ENCODE data around the gene EHMT1. TPM values are rescaled to one million over a fixed set of nuclear protein-coding genes. Genes with fewer than 3 reads are reported as not detected.
"Not testable (repeated sequence)": the region's sequence is repeated elsewhere in the genome, so short reads cannot be mapped to it uniquely, and the experiment has no call there.

EHMT1 gene
- total RNA-seq, 1 donor, result 56.6 TPM

DNA sequence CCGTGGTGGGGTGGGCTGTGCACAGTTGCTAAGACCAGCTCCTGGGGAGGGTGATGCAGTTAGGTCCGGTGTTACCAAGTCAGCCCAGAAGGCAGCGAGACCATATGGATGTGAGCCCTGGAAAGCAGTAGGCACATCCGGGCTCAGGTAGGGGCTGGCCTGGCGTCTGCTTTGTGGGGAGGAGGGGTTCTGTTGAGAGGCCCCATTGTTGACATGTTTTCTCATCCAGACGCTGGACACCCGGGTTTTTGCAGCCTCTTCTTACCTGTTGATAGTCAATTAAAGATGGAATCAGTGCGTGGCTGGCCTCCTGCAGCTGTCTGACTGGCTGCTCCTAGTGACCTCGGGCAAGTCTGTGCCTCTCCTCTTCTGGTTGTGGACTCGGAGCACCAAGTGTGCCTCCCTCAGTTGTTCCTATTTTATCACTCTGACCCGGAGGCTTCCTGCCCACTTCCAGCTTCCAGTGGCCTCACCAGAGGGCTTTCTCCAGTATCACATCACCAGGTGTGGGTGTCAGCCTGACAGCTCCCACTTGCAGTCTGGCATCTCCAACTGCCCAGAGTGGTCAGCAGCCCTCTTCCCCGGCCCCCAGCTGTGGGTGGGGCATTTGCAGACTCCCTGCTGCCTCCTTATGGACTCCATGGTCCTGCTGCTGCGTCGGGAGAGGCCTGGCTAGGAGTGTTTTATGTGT lies 90.8 kb downstream of the EHMT1 start:
- Histone ChIP-seq H3K27me3 (ENCODE audit: insufficient read depth, low read length) (no peaks in the 10 kb centered on the region), H3K9me3 (ENCODE audit: low read depth, low read length) (peaks cover 4% of the 10 kb centered on the region), H3K4me1 (ENCODE audit: insufficient read depth, low read length) (peaks cover 45% of the 10 kb centered on the region), H3K4me3 (ENCODE audit: low read length) (no peak overlapping the region)

DNA sequence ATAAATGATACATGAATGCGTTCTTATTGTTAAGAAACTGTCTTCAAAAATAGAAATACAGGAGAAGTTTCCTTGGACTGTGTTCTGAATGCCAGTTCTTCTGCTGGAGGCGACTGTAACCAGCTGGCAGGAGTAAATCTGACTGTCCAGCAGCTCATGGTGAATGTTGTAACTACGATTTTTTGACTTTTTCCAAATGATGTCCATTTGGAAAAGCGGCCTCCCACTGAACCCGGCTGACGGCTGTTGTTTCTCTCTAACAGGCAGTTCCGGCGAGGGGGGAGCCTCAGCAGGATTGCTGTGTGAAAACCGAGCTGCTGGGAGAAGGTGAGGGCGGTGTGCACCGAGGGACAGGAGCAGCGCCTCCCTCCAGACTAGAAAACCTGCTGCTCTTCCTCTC lies 91.9 kb downstream of the EHMT1 start:
- H3K4me1 ChIP-seq (ENCODE audit: insufficient read depth, low read length), result peaks cover 36% of the 10 kb centered on the region
- no peaks in the 10 kb centered on the region for H3K27me3 ChIP-seq (ENCODE audit: insufficient read depth, low read length)
- H3K9me3 ChIP-seq (ENCODE audit: low read depth, low read length), result peaks cover 4% of the 10 kb centered on the region
- no peak overlapping the region for H3K4me3 ChIP-seq (ENCODE audit: low read length)

DNA sequence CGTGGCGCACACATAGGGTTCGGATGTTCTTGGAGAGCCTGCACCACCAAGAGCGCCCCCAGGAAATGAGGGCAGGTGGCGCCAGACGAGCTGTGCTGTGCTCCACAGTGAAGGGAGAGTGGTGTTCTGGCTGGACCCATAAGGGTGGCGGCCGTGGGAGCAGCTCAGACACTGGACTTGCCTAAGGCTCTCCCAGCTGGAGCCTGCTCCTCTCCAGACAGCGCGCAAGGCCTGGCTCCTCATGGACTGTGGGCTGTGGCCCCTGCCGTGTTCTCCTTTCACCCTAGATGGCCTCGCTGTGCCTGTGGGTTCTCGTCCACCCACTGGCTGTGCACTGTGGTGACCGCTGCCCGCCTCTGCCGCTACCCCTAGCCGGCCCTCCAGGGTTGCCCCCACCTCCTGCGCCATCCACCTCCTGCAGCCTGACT lies 92.9 kb downstream of the EHMT1 start:
- H3K9me3 ChIP-seq (ENCODE audit: low read depth, low read length), result peaks cover 4% of the 10 kb centered on the region
- no peak overlapping the region for H3K4me3 ChIP-seq (ENCODE audit: low read length)
- H3K27me3 ChIP-seq (ENCODE audit: insufficient read depth, low read length), result no peaks in the 10 kb centered on the region
- H3K4me1 ChIP-seq (ENCODE audit: insufficient read depth, low read length), result peaks cover 28% of the 10 kb centered on the region

DNA sequence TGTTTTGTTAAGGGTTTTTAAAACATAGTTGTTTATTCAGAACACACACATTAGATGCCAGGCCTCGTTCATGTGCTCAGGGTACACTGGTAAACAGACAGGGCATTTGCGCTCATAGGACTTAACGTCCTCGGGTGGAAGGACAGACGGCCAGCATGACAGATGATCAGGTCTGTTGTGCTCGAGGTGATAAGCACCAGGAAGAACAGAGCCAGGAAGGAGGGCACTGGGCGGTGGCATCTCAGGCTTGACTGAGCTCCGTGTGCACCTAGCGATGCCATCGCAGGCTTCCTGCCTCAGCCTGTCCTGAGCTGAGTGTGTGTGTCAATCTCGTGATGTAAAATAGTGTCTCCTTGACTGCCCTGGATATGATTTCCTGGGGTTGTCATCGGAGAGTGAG lies 96.5 kb downstream of the EHMT1 start:
- H3K4me1 ChIP-seq (ENCODE audit: insufficient read depth, low read length), result peaks cover 9% of the 10 kb centered on the region
- H3K9me3 ChIP-seq (ENCODE audit: low read depth, low read length), result peaks cover 4% of the 10 kb centered on the region
- no peaks in the 10 kb centered on the region for H3K27me3 ChIP-seq (ENCODE audit: insufficient read depth, low read length)
- no peak overlapping the region for H3K4me3 ChIP-seq (ENCODE audit: low read length)

DNA sequence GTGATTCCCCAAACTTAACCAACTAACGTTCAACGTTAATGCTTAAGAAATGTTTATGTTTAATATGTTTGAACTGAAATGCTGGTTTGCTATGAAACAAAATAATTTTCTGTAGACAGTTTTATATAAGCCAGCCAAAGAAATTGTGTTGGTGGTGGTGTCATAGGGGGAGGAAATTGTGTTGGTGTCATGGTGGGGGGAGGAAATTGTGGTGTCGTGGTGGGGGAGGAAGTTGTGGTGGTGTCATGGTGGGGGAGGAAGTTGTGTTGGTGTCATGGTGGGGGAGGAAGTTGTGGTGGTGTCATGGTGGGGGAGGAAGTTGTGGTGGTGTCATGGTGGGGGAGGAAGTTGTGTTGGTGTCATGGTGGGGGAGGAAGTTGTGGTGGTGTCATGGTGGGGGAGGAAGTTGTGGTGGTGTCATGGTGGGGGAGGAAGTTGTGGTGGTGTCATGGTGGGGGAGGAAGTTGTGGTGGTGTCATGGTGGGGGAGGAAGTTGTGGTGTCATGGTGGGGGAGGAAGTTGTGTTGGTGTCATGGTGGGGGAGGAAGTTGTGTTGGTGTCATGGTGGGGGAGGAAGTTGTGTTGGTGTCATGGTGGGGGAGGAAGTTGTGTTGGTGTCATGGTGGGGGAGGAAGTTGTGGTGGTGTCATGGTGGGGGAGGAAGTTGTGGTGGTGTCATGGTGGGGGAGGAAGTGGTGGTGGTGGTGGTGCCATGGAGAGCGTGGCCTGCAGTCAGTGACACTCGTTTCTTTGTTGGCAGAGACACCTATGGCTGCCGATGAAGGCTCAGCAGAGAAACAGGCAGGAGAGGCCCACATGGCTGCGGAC lies 97.3 kb downstream of the EHMT1 start:
- not testable (repeated sequence) for H3K4me1 ChIP-seq (ENCODE audit: insufficient read depth, low read length); H3K4me3 ChIP-seq (ENCODE audit: low read length); H3K27me3 ChIP-seq (ENCODE audit: insufficient read depth, low read length); H3K9me3 ChIP-seq (ENCODE audit: low read depth, low read length)

DNA sequence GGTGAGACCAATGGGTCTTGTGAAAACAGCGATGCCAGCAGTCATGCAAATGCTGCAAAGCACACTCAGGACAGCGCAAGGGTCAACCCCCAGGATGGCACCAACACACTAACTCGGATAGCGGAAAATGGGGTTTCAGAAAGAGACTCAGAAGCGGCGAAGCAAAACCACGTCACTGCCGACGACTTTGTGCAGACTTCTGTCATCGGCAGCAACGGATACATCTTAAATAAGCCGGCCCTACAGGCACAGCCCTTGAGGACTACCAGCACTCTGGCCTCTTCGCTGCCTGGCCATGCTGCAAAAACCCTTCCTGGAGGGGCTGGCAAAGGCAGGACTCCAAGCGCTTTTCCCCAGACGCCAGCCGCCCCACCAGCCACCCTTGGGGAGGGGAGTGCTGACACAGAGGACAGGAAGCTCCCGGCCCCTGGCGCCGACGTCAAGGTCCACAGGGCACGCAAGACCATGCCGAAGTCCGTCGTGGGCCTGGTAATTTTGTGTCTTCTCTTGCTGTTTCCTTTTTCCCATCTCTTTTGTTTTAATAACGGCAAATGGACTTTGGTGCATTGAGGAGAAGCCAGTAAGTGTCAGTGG lies 98.0 kb downstream of the EHMT1 start:
- H3K4me1 ChIP-seq (ENCODE audit: insufficient read depth, low read length), result peaks cover 7% of the 10 kb centered on the region
- H3K4me3 ChIP-seq (ENCODE audit: low read length), result no peak overlapping the region
- H3K27me3 ChIP-seq (ENCODE audit: insufficient read depth, low read length), result no peaks in the 10 kb centered on the region
- H3K9me3 ChIP-seq (ENCODE audit: low read depth, low read length), result peaks cover 4% of the 10 kb centered on the region

DNA sequence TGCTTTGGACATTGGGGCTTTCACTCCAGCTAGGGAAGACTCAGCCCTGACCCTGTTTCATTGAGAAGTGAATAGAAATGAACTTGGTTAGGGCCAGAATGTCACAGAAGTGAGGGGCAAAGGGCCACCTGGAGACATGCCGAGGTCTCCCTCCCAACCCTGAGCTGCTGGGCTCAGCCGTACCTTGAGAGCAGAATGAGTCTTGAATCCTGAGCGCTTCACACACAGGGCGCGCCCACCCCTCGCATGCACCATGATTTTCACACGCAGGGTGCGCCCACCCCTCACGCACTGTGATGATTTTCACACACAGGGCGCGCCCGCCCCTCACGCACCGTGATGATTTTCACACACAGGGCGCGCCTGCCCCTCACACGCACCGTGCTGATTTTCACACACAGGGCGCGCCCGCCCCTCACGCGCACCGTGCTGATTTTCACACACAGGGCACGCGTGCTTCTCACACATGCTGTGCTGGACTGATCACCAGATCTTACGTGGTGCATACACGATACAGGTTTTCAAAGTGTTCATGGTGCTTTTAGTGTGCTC lies 99.0 kb downstream of the EHMT1 start:
- Histone ChIP-seq H3K9me3 (ENCODE audit: low read depth, low read length) (peaks cover 4% of the 10 kb centered on the region), H3K4me3 (ENCODE audit: low read length) (no peak overlapping the region), H3K4me1 (ENCODE audit: insufficient read depth, low read length) (peaks cover 7% of the 10 kb centered on the region), H3K27me3 (ENCODE audit: insufficient read depth, low read length) (no peaks in the 10 kb centered on the region)

DNA sequence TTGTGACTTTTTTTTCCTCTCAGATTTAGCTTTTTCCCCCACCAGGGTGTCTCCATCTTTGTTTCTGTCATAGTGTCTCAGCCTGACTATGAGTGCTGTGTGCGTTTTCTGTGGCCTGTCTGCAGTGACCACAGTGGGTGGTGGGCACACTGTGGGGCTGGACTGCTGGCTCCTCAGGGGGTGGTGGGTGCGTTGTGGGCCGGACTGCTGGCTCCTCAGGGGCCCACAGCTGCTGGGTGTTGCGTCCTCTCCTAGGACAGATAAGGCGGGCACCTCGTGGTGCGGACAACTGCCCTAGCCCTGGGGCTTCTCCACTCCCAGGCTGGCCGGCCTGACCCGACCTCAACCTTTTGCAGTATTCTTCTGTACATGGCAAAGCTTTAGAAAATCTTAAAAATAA lies 100.4 kb downstream of the EHMT1 start:
- H3K9me3 ChIP-seq (ENCODE audit: low read depth, low read length), result peaks cover under 1% of the 10 kb centered on the region
- no peaks in the 10 kb centered on the region for H3K27me3 ChIP-seq (ENCODE audit: insufficient read depth, low read length)
- H3K4me3 ChIP-seq (ENCODE audit: low read length), result no peak overlapping the region
- peaks cover 14% of the 10 kb centered on the region for H3K4me1 ChIP-seq (ENCODE audit: insufficient read depth, low read length)

DNA sequence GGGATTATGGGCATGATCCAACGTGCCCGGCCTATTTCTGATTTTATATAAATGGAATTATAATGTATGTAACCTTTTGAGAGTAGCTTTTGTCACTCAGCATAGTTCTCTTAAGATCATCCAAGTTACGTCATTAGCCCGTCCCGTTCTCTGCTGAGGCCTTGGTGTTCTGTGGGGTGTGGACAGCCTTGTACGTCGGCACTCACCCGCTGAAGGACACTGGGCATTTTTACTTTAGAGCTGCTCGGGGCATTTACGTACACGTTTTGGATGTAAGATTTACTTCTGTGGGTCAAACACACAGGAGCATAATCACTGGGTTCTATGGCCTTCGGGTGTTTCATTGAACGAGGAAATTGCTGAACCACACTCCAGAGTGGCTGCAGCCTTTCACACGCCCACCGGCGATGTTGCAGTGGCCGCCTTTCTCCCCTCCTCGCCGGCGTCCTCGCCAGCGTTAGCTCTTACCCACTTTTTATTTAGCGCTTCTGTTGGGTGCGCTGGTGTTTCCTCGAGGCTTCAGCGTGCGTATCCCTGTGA lies 101.8 kb downstream of the EHMT1 start:
- no peak overlapping the region for H3K4me3 ChIP-seq (ENCODE audit: low read length)
- peaks cover 19% of the 10 kb centered on the region for H3K4me1 ChIP-seq (ENCODE audit: insufficient read depth, low read length)
- no peaks in the 10 kb centered on the region for H3K9me3 ChIP-seq (ENCODE audit: low read depth, low read length)
- no peaks in the 10 kb centered on the region for H3K27me3 ChIP-seq (ENCODE audit: insufficient read depth, low read length)

DNA sequence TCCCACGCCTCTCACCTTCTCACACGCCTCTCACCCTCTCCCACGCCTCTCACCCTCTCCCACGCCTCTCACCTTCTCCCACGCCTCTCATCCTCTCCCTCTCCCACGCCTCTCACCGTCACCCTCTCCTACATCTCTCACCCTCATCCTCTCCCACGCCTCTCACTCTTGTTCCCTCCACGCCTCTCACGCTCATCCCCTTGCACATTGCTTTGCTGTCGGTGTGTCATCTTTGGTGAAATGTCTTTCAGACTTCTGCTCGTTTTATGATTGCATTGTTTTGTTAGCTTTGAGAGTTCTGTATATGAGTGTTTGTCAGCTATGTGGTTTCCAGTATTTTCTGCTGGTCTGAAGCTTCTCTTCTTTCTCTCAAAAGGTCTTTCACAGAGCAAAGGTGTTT lies 102.7 kb downstream of the EHMT1 start:
- no peak overlapping the region for H3K4me3 ChIP-seq (ENCODE audit: low read length)
- peaks cover 19% of the 10 kb centered on the region for H3K4me1 ChIP-seq (ENCODE audit: insufficient read depth, low read length)
- H3K27me3 ChIP-seq (ENCODE audit: insufficient read depth, low read length), result no peaks in the 10 kb centered on the region
- H3K9me3 ChIP-seq (ENCODE audit: low read depth, low read length), result no peaks in the 10 kb centered on the region

DNA sequence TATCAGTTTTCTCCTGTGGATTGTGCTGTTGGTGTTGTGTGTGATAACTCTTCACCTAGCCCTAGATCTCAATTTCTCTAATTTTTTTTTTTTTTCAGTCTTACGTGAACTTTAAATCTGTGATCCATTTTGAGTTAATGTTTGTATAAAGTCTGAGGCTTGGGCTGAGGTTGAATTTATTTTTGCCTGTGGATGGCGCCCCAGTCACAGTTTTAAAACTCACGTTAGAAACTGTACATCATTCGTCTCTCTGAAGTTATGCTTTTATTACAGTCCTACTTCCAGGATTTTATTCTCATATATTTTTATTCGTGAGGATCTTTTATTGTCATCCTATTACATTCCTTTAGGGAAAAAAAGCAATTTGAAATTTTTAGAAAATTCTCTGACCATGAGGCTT lies 103.1 kb downstream of the EHMT1 start:
- Histone ChIP-seq H3K27me3 (ENCODE audit: insufficient read depth, low read length) (no peaks in the 10 kb centered on the region), H3K4me1 (ENCODE audit: insufficient read depth, low read length) (peaks cover 19% of the 10 kb centered on the region), H3K9me3 (ENCODE audit: low read depth, low read length) (no peaks in the 10 kb centered on the region), H3K4me3 (ENCODE audit: low read length) (no peak overlapping the region)

DNA sequence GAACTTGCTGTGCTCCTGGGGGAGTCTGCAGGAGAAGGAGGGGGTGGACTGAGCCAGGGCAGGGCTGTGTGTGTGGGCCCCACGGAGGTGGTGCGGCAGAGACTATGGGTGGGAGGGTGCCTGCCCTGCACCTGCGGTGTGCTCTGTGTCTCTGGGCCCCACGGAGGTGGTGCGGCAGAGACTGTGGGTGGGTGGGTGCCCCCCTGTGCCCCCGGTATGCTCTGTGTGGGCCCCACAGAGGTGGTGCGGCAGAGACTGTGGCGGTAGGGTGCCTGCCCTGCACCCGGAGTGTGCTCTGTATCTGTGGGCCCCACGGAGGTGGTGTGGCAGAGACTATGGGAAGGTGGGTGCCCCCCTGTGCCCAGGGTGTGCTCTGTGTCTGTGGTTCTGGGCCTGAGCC lies 103.7 kb downstream of the EHMT1 start:
- no peak overlapping the region for H3K4me3 ChIP-seq (ENCODE audit: low read length)
- H3K4me1 ChIP-seq (ENCODE audit: insufficient read depth, low read length), result peaks cover 19% of the 10 kb centered on the region
- no peaks in the 10 kb centered on the region for H3K27me3 ChIP-seq (ENCODE audit: insufficient read depth, low read length)
- no peaks in the 10 kb centered on the region for H3K9me3 ChIP-seq (ENCODE audit: low read depth, low read length)

DNA sequence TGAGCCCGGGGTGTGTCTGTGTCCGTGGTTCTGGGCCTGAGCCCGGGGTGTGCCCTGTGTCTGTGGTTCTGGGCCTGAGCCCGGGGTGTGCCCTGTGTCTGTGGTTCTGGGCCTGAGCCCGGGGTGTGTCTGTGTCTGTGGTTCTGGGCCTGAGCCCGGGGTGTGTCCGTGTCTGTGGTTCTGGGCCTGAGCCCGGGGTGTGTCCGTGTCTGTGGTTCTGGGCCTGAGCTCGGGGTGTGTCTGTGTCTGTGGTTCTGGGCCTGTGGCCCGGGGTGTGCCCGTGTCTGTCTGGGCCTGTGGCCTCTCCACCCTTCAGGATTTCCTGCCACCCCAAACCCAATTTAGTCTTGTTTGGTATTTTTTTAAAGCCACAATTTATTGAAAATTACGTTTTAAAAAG lies 104.6 kb downstream of the EHMT1 start:
- peaks cover 22% of the 10 kb centered on the region for H3K4me1 ChIP-seq (ENCODE audit: insufficient read depth, low read length)
- H3K9me3 ChIP-seq (ENCODE audit: low read depth, low read length); H3K27me3 ChIP-seq (ENCODE audit: insufficient read depth, low read length); H3K4me3 ChIP-seq (ENCODE audit: low read length): not testable (repeated sequence)

DNA sequence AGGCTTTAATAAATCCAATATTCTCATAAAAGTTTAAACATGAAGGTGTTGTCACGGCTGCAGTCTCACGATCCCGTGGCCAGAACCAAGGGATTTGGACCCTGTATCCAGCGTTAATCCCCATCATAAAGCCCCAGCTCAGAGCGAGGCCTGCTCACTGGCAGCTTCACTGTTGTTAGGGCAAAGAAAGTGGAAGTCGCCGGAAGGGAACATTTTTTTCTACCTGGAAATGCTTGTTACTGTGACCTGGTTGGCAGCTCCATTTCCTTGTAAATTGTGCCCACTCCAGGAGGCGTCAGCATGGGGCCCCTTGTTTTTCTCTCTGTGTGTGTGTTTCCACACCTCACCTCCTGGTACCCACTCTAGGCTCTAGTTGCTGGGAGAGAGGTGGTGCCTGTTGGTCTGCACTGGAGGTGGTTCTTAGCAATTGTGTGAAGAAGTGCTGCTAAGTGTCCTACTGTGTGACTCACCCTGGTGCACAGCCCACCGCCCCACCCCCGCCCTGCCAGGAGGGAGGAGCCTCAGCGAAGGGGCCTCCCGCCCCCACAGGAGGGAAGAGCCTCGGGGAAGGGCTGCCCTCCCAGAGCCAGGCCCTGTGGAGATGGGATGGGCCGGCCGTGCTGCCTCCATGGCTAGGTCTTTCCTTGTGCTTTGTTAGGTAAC lies 105.1 kb downstream of the EHMT1 start:
- Histone ChIP-seq H3K27me3 (ENCODE audit: insufficient read depth, low read length) (no peaks in the 10 kb centered on the region), H3K4me3 (ENCODE audit: low read length) (no peak overlapping the region), H3K9me3 (ENCODE audit: low read depth, low read length) (no peaks in the 10 kb centered on the region), H3K4me1 (ENCODE audit: insufficient read depth, low read length) (peaks cover 22% of the 10 kb centered on the region)

DNA sequence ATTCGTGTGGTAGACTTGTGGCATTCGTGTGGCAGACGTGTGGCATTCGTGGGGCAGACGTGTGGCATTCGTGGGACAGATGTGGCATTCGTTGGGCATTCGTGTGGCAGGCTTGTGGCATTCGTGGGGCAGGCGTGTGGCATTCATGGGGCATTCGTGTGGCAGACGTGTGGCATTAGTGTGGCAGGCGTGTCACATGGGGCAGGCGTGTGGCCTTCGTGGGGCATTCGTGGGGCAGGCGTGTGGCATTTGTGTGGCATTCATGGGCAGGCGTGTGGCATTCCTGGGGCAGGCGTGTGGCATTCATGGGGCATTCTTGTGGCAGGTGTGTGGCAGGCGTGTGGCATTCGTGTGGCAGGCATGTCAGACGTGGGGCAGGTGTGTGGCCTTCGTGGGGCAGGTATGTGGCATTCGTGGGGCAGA lies 106.0 kb downstream of the EHMT1 start:
- no peaks in the 10 kb centered on the region for H3K27me3 ChIP-seq (ENCODE audit: insufficient read depth, low read length)
- H3K4me3 ChIP-seq (ENCODE audit: low read length), result no peak overlapping the region
- peaks cover 22% of the 10 kb centered on the region for H3K4me1 ChIP-seq (ENCODE audit: insufficient read depth, low read length)
- H3K9me3 ChIP-seq (ENCODE audit: low read depth, low read length), result no peaks in the 10 kb centered on the region

Data from mononuclear cell (primary cell).